ENCODE results near the gene PRSS12. TPM values are rescaled to one million over a fixed set of nuclear protein-coding genes. Genes with fewer than 3 reads are reported as not detected.
"Not testable (repeated sequence)": the region's sequence is repeated elsewhere in the genome, so short reads cannot be mapped to it uniquely, and the experiment has no call there.

PRSS12 gene
- total RNA-seq, 1 donor from 2014 or later, result 24.0 TPM

DNA sequence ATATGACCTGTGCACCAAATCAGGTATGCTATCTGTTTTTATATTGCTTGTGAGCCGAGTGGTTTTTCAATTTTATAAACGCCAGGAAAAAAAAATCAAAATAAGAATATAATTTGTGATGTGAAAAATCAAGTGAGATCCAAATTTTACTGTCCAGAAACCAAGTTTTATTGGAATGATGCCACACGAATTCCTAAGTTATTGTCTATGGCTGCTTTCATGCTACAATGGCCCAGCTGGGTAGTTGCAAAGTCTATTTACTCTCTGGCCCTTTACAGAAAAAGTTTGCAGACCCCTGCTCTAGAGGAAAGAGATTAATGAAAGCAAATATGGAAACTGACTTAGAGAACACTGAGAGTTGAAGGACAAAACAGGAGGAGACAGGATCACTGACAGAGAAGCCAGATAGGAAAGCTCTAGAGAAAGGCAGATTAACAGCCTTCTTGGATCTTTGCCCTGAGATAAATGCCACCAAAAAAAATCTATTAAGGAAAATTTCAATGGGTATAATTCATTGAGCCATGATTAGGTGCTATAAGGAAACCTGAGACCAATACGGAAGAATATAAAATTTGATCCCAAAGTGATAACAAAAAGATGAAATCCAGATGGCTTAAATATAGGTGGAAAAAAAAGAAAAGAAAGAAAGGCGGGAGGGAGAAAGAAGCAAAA is 29.8 kb downstream of the PRSS12 start:
- DNase-seq, result no peak

GRCh38 chr4:118318931-118319330 is 33.9 kb downstream of the PRSS12 start:
- DNase-seq, result no peak

GRCh38 chr4:118317691-118318090 is 35.1 kb downstream of the PRSS12 start:
- no peak for DNase-seq

DNA sequence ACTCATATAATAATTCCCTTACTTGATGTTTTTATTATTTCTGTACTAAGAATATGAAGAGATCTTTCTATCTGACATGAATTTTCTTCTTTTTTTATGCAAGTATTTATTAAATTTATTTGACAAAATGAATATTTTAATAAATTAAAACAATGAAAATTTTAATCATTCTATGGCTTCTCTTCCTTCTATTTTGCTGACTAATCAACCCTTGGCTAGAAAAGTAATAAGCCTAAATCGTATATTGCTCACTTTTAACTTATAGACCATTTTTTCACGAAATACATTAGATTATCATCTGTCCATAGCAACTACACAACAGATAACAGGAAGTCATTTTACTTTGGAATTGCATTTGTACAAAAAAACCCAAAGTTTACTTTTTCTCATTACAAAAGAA is 38.6 kb downstream of the PRSS12 start:
- no peak for DNase-seq

- peak; percentile 29 for DNase-seq
These were observed 39.7 kb downstream of the PRSS12 start for GRCh38 chr4:118313098-118313497.

DNA sequence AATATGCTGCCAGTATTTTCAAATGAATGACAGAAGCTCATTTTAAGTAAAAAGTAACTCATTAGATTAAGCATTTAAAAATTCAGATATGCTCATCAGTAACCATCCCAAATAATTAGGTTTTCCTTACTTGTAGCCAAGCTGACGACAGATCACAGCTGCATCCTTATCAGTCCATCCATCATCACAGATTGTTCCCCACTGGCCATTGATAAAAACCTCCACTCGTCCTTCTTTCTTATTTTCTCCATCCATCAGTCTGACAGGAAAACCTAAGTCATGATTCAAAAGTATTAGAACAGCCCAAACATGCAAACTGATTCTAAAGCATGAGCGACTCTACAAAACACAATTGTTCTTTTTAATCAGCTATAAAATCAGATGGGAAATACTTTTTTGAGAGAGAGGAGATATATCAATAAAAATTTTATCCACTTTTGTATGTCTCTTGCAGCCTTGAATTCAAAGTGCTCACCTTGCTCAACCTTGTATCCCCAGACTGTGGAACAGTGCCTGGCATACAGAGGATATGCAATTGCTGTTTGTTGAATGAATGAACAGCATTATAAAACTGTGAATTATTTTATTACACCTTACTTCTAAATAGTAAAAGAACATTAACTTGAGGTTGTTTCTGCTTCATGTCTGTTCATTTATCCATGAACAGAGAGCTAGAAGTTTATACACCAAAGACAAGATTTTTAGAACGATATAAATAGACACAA is 44.3 kb downstream of the PRSS12 start:
- no peak for DNase-seq

- DNase-seq, result peak; percentile 28
These were observed 45.2 kb downstream of the PRSS12 start for GRCh38 chr4:118307643-118308042.

DNA sequence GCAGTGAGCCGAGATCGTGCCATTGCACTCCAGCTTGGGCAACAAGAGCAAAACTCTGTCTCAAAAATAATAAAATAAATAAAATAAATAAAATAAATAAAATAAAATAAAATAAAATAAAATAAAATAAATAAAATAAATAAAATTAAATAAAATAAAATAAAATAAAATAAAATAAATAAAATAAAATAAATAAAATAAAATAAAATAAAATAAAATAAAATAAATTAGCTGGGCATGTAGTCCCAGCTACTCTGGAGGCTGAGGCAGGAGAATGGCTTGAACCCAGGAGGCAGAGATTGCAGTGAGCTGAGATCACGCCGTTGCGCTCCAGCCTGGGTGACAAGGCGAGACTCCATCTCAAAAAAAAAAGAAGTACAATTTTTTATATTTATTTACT is 53.2 kb downstream of the PRSS12 start:
- not testable (repeated sequence) for DNase-seq

GRCh38 chr4:118296729-118297128 is 56.1 kb downstream of the PRSS12 start:
- no peak for DNase-seq

GRCh38 chr4:118290951-118291350 is 61.9 kb downstream of the PRSS12 start:
- DNase-seq, result no peak

- peak; percentile 27 for DNase-seq
These were observed 63.0 kb downstream of the PRSS12 start for GRCh38 chr4:118289794-118290193.

- DNase-seq, result peak; percentile 47
These were observed 64.9 kb downstream of the PRSS12 start for GRCh38 chr4:118287711-118288451.

- no peak for DNase-seq
These were observed 66.1 kb downstream of the PRSS12 start for GRCh38 chr4:118286685-118287084.

DNA sequence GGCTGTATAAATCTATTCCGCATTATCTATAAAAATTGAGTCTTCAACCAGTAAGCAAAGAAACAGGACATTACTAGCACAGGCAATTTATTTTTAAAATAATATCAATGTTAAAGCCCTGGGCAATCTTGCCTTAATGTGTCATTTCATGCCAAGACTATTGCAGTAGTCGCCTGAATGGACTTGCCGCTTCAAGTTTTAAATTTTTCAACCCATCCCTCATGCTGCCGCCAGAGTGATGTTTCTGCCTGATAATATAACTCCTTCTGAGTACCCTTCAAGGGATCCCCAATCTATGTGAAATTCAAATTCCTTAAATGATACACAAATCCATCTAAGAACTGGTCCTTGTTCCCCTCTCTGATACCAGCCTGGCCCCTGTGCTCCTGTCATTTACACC is 66.9 kb downstream of the PRSS12 start:
- DNase-seq, result no peak

DNA sequence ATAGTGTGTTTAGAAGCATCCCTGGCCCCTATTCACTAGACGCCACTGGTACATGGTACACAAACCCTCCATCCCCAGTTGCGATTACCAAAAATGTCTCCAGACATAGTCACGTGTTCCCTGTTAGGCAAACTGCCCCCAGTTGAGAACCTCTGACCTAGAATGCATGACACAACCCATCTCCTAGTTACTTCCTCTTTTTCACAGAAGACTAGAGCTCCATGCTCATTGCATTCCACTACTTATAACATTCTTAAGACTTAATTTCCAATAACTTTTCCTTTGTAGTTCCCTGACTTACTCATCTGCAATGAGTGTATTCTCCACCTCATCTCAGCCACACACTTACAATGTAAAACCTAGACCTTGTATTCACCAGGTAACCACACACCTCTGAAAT is 68.6 kb downstream of the PRSS12 start:
- no peak for DNase-seq

- DNase-seq, result no peak
These were observed 70.1 kb downstream of the PRSS12 start for GRCh38 chr4:118282692-118283091.

GRCh38 chr4:118281611-118282442 is 71.0 kb downstream of the PRSS12 start:
- peak; percentile 40 for DNase-seq

DNA sequence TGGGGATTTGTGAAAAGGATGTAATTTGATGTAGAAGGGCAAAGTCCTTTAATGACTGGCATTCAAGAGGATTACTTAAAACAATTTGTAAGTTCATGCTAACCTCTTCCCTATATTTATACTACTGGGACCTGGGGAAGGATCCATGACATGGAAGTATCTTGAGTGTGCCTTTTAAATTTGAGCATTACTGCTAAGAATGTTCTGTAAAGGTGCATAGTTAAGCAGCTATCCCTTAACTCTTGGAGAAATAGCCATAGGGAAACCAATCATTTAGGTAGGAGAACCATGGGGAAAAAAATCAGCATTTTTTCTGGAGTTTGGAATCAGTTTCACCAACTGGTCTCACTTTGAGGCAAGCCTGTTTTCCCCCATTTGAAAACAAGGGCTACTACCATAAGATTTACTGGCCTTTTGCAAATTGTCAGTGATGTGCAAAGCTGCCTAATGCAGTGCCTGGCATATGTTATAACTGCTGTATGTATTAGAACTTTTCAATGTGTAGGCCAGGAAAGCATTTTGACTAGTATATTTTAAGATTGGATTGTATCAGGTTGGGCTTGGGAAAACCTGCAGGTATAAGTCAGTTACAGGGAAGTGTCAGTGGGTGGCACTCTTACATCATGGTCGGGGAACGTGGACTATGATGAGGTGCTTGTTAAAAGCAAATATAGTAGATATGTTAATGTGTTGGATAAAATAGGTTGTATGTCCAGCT is 72.1 kb downstream of the PRSS12 start:
- peak; percentile 80 for DNase-seq

- DNase-seq, result no peak
These were observed 72.8 kb downstream of the PRSS12 start for GRCh38 chr4:118279920-118280432.

DNA sequence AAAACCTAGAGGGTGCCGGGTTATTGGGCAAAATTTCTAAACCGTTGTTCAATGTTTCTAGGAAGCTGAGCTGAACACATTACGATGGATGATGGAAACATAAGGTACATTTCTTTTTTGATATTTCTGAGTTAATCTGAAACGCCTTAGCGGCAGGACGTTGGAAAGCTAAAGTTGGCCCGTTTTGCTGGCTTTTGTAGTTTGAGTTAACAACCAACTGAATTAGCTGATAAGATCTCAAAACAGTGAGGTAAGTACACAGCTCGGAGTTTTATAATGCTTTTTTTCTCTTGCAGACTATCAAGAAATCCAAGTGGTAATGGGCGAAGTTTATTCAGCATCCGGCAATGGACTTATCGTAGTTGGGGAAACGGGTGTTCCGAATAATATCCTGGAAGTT is 73.5 kb downstream of the PRSS12 start:
- no peak for DNase-seq
